ENCODE measurements around the gene PFDN5.
"Not testable (repeated sequence)": the region's sequence is repeated elsewhere in the genome, so short reads cannot be mapped to it uniquely, and the experiment has no call there.

PFDN5 gene

GRCh38 chr12:53325511-53326061, 30.2 kb downstream of the PFDN5 start:
- Histone ChIP-seq H3K36me3 (ENCODE audit: control insufficient read depth in 5 of 5, insufficient read depth in 5 of 5, low read length in 5 of 5) (no peaks in the 10 kb centered on the region), H3K9ac (ENCODE audit: low read length in 5 of 5) (peak overlapping the region in 4 of 5 donors; percentile 82 to 85 (median 84)), H3K27me3 (ENCODE audit: control insufficient read depth in 5 of 5, insufficient read depth in 4 of 5, low read length in 5 of 5) (peaks cover 0 to 11% (median 6%) of the 10 kb centered on the region in 5 donors), H3K4me1 (ENCODE audit: control insufficient read depth in 5 of 5, insufficient read depth in 5 of 5, low read length in 5 of 5) (peaks cover 6 to 34% (median 28%) of the 10 kb centered on the region in 5 donors), H3K9me3 (ENCODE audit: control insufficient read depth in 5 of 5, low read length in 5 of 5) (no peaks in the 10 kb centered on the region), H3K4me3 (ENCODE audit: low read depth in 1 of 5, low read length in 5 of 5) (peak overlapping the region; percentile 64 to 71 (median 67)), H3K27ac (ENCODE audit: low read depth, low read length) (peak overlapping the region; percentile 81)

GRCh38 chr12:53326460-53327185, 31.3 kb downstream of the PFDN5 start:
- Histone ChIP-seq H3K4me1 (ENCODE audit: control insufficient read depth in 5 of 5, insufficient read depth in 5 of 5, low read length in 5 of 5) (peaks cover 6 to 28% (median 23%) of the 10 kb centered on the region in 5 donors), H3K9me3 (ENCODE audit: control insufficient read depth in 5 of 5, low read length in 5 of 5) (no peaks in the 10 kb centered on the region), H3K9ac (ENCODE audit: low read length in 5 of 5) (no peak overlapping the region), H3K36me3 (ENCODE audit: control insufficient read depth in 5 of 5, insufficient read depth in 5 of 5, low read length in 5 of 5) (no peaks in the 10 kb centered on the region), H3K4me3 (ENCODE audit: low read depth in 1 of 5, low read length in 5 of 5) (peak overlapping the region in 1 of 5 donors; percentile 64), H3K27ac (ENCODE audit: low read depth, low read length) (no peak overlapping the region), H3K27me3 (ENCODE audit: control insufficient read depth in 5 of 5, insufficient read depth in 4 of 5, low read length in 5 of 5) (peaks cover 0 to 15% (median 6%) of the 10 kb centered on the region in 5 donors)

- Histone ChIP-seq H3K9ac (ENCODE audit: low read length in 5 of 5) (no peak overlapping the region), H3K27ac (ENCODE audit: low read depth, low read length) (no peak overlapping the region), H3K9me3 (ENCODE audit: control insufficient read depth in 5 of 5, low read length in 5 of 5) (no peaks in the 10 kb centered on the region), H3K27me3 (ENCODE audit: control insufficient read depth in 5 of 5, insufficient read depth in 4 of 5, low read length in 5 of 5) (peaks cover 0 to 18% (median 6%) of the 10 kb centered on the region in 5 donors), H3K36me3 (ENCODE audit: control insufficient read depth in 5 of 5, insufficient read depth in 5 of 5, low read length in 5 of 5) (no peaks in the 10 kb centered on the region), H3K4me1 (ENCODE audit: control insufficient read depth in 5 of 5, insufficient read depth in 5 of 5, low read length in 5 of 5) (peaks cover 3 to 24% (median 19%) of the 10 kb centered on the region in 5 donors), H3K4me3 (ENCODE audit: low read depth in 1 of 5, low read length in 5 of 5) (no peak overlapping the region)
These were observed 32.2 kb downstream of the PFDN5 start for GRCh38 chr12:53327435-53328042.

- H3K27ac ChIP-seq (ENCODE audit: low read depth, low read length) = no peak overlapping the region
- peaks cover 3 to 24% (median 19%) of the 10 kb centered on the region in 5 donors for H3K4me1 ChIP-seq (ENCODE audit: control insufficient read depth in 5 of 5, insufficient read depth in 5 of 5, low read length in 5 of 5)
- H3K9me3 ChIP-seq (ENCODE audit: control insufficient read depth in 5 of 5, low read length in 5 of 5) = no peaks in the 10 kb centered on the region
- no peaks in the 10 kb centered on the region for H3K36me3 ChIP-seq (ENCODE audit: control insufficient read depth in 5 of 5, insufficient read depth in 5 of 5, low read length in 5 of 5)
- peaks cover 0 to 21% (median 9%) of the 10 kb centered on the region in 5 donors for H3K27me3 ChIP-seq (ENCODE audit: control insufficient read depth in 5 of 5, insufficient read depth in 4 of 5, low read length in 5 of 5)
- no peak overlapping the region for H3K4me3 ChIP-seq (ENCODE audit: low read depth in 1 of 5, low read length in 5 of 5)
- no peak overlapping the region for H3K9ac ChIP-seq (ENCODE audit: low read length in 5 of 5)
These were observed 32.7 kb downstream of the PFDN5 start for GRCh38 chr12:53328043-53328435.

GRCh38 chr12:53330671-53331070, 35.3 kb downstream of the PFDN5 start:
- peaks cover under 1 to 44% (median 20%) of the 10 kb centered on the region in 5 donors for H3K27me3 ChIP-seq (ENCODE audit: control insufficient read depth in 5 of 5, insufficient read depth in 4 of 5, low read length in 5 of 5)
- no peak overlapping the region for H3K27ac ChIP-seq (ENCODE audit: low read depth, low read length)
- H3K4me3 ChIP-seq (ENCODE audit: low read depth in 1 of 5, low read length in 5 of 5) = no peak overlapping the region
- H3K9ac ChIP-seq (ENCODE audit: low read length in 5 of 5) = no peak overlapping the region
- no peaks in the 10 kb centered on the region for H3K9me3 ChIP-seq (ENCODE audit: control insufficient read depth in 5 of 5, low read length in 5 of 5)
- peaks cover 0 to 8% (median 6%) of the 10 kb centered on the region in 5 donors for H3K4me1 ChIP-seq (ENCODE audit: control insufficient read depth in 5 of 5, insufficient read depth in 5 of 5, low read length in 5 of 5)
- no peaks in the 10 kb centered on the region for H3K36me3 ChIP-seq (ENCODE audit: control insufficient read depth in 5 of 5, insufficient read depth in 5 of 5, low read length in 5 of 5)

GRCh38 chr12:53332339-53332738, 37.0 kb downstream of the PFDN5 start:
- not testable (repeated sequence) for H3K9ac ChIP-seq (ENCODE audit: low read length in 5 of 5); H3K36me3 ChIP-seq (ENCODE audit: control insufficient read depth in 5 of 5, insufficient read depth in 5 of 5, low read length in 5 of 5); H3K4me3 ChIP-seq (ENCODE audit: low read depth in 1 of 5, low read length in 5 of 5); H3K4me1 ChIP-seq (ENCODE audit: control insufficient read depth in 5 of 5, insufficient read depth in 5 of 5, low read length in 5 of 5); H3K9me3 ChIP-seq (ENCODE audit: control insufficient read depth in 5 of 5, low read length in 5 of 5); H3K27ac ChIP-seq (ENCODE audit: low read depth, low read length)
- peaks cover 5 to 61% (median 35%) of the 10 kb centered on the region in 5 donors for H3K27me3 ChIP-seq (ENCODE audit: control insufficient read depth in 5 of 5, insufficient read depth in 4 of 5, low read length in 5 of 5)

GRCh38 chr12:53332744-53333143, 37.4 kb downstream of the PFDN5 start:
- H3K4me3 ChIP-seq (ENCODE audit: low read depth in 1 of 5, low read length in 5 of 5) = no peak overlapping the region
- H3K4me1 ChIP-seq (ENCODE audit: control insufficient read depth in 5 of 5, insufficient read depth in 5 of 5, low read length in 5 of 5) = peaks cover 0 to 4% (median 0%) of the 10 kb centered on the region in 5 donors
- no peaks in the 10 kb centered on the region for H3K36me3 ChIP-seq (ENCODE audit: control insufficient read depth in 5 of 5, insufficient read depth in 5 of 5, low read length in 5 of 5)
- no peak overlapping the region for H3K27ac ChIP-seq (ENCODE audit: low read depth, low read length)
- peaks cover 5 to 65% (median 39%) of the 10 kb centered on the region in 5 donors for H3K27me3 ChIP-seq (ENCODE audit: control insufficient read depth in 5 of 5, insufficient read depth in 4 of 5, low read length in 5 of 5)
- H3K9me3 ChIP-seq (ENCODE audit: control insufficient read depth in 5 of 5, low read length in 5 of 5) = no peaks in the 10 kb centered on the region
- no peak overlapping the region for H3K9ac ChIP-seq (ENCODE audit: low read length in 5 of 5)

GRCh38 chr12:53333289-53333688, 37.9 kb downstream of the PFDN5 start:
- Histone ChIP-seq H3K4me1 (ENCODE audit: control insufficient read depth in 5 of 5, insufficient read depth in 5 of 5, low read length in 5 of 5) (peaks cover 0 to 4% (median 0%) of the 10 kb centered on the region in 5 donors), H3K36me3 (ENCODE audit: control insufficient read depth in 5 of 5, insufficient read depth in 5 of 5, low read length in 5 of 5) (no peaks in the 10 kb centered on the region), H3K27me3 (ENCODE audit: control insufficient read depth in 5 of 5, insufficient read depth in 4 of 5, low read length in 5 of 5) (peaks cover 5 to 67% (median 42%) of the 10 kb centered on the region in 5 donors), H3K9ac (ENCODE audit: low read length in 5 of 5) (no peak overlapping the region), H3K27ac (ENCODE audit: low read depth, low read length) (no peak overlapping the region), H3K4me3 (ENCODE audit: low read depth in 1 of 5, low read length in 5 of 5) (no peak overlapping the region), H3K9me3 (ENCODE audit: control insufficient read depth in 5 of 5, low read length in 5 of 5) (no peaks in the 10 kb centered on the region)

GRCh38 chr12:53333845-53334244, 38.5 kb downstream of the PFDN5 start:
- H3K9me3 ChIP-seq (ENCODE audit: control insufficient read depth in 5 of 5, low read length in 5 of 5) = no peaks in the 10 kb centered on the region
- peaks cover 5 to 68% (median 43%) of the 10 kb centered on the region in 5 donors for H3K27me3 ChIP-seq (ENCODE audit: control insufficient read depth in 5 of 5, insufficient read depth in 4 of 5, low read length in 5 of 5)
- H3K36me3 ChIP-seq (ENCODE audit: control insufficient read depth in 5 of 5, insufficient read depth in 5 of 5, low read length in 5 of 5) = no peaks in the 10 kb centered on the region
- H3K4me1 ChIP-seq (ENCODE audit: control insufficient read depth in 5 of 5, insufficient read depth in 5 of 5, low read length in 5 of 5) = peaks cover 0 to 4% (median 0%) of the 10 kb centered on the region in 5 donors
- H3K4me3 ChIP-seq (ENCODE audit: low read depth in 1 of 5, low read length in 5 of 5) = no peak overlapping the region
- no peak overlapping the region for H3K9ac ChIP-seq (ENCODE audit: low read length in 5 of 5)
- no peak overlapping the region for H3K27ac ChIP-seq (ENCODE audit: low read depth, low read length)

GRCh38 chr12:53334822-53335221, 39.5 kb downstream of the PFDN5 start:
- Histone ChIP-seq H3K27me3 (ENCODE audit: control insufficient read depth in 5 of 5, insufficient read depth in 4 of 5, low read length in 5 of 5) (peaks cover 5 to 64% (median 43%) of the 10 kb centered on the region in 5 donors), H3K4me3 (ENCODE audit: low read depth in 1 of 5, low read length in 5 of 5) (no peak overlapping the region), H3K9ac (ENCODE audit: low read length in 5 of 5) (no peak overlapping the region), H3K4me1 (ENCODE audit: control insufficient read depth in 5 of 5, insufficient read depth in 5 of 5, low read length in 5 of 5) (peaks cover 0 to 4% (median 0%) of the 10 kb centered on the region in 5 donors), H3K9me3 (ENCODE audit: control insufficient read depth in 5 of 5, low read length in 5 of 5) (no peaks in the 10 kb centered on the region), H3K27ac (ENCODE audit: low read depth, low read length) (no peak overlapping the region), H3K36me3 (ENCODE audit: control insufficient read depth in 5 of 5, insufficient read depth in 5 of 5, low read length in 5 of 5) (no peaks in the 10 kb centered on the region)
